Uterus (tissue), 2 donors: ENCODE results near the gene PALD1.

Source experiments
- CTCF ChIP-seq, 4 experiments: fragments of 200-600 bp in 2 of 4; fragments of 450-650 bp in 2 of 4; sonication (generic) in 2 of 4; IDR thresholded peaks; one replicate each; pipeline ENCODE4 v1.5.1; 2016 to 2019; ENCODE audit warnings: antibody characterized with exemption in 4 of 4, mild to moderate bottlenecking in 2 of 4, moderate library complexity in 1 of 4
- POLR2A ChIP-seq, 2 donors: fragments of 450-650 bp; IDR thresholded peaks; one replicate each; pipeline ENCODE4 v1.6.1; 2016; ENCODE audit warnings: antibody characterized with exemption in 2 of 2, mild to moderate bottlenecking in 1 of 2, moderate library complexity in 1 of 2

GRCh38 chr10:70592746-70593512 lies 114.4 kb downstream of the PALD1 start:
- no peak for TF ChIP-seq CTCF (IDR thresholded peaks at IDR 0.05)
- no peak for TF ChIP-seq POLR2A (IDR thresholded peaks at IDR 0.05)
